Measurements from ENCODE around the gene HYOU1.
"Not testable (repeated sequence)": the region's sequence is repeated elsewhere in the genome, so short reads cannot be mapped to it uniquely, and the experiment has no call there.

HYOU1 gene

DNA sequence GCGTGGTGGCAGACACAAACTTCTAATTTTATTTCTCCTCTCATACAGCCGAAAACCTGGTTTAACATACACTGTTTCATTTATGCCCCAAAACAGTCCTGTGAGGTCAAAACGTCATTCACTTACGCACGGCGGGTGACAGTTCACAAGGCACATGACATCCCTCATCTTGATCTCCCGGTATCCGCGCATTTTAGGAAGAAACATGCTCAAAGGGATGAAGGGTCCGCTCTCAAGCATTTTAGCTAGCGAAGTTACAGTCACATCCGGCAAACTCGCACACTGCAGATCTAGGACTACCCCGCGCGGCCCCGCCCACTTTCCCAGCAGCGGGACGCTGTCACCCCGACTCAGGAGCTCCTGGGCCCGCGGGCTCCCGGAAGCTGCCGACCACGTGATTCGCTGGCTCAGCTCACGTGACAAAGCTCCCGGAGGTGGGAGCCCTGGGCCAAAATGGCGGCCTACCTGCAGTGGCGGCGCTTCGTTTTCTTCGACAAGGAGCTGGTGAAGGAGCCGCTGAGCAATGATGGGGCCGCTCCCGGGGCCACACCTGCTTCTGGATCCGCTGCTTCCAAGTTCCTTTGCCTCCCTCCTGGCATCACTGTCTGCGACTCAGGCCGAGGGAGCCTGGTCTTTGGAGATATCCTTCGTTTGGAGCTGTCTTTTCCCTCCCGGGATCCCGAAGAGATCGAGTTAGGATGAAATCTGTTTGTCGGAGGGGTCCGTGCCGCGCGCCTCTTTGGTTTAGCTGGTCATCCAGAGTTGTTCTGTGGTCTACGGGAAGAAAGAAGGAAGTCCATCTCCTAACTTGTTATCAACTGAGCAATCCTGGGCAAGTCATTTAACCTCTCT lies 10.6 kb upstream of the HYOU1 start, which contains the start of gene VPS11:
VPS11 (plus strand) TSS at position 448 of the 852 bp plus-strand sequence; CDS start at position 454, 6 bp downstream.
- in situ Hi-C loops (cut with MboI; ENCODE audit: low sequenced_read_pairs, unreplicated experiment), result no loop called here
- TF ChIP-seq, protein P1, sequence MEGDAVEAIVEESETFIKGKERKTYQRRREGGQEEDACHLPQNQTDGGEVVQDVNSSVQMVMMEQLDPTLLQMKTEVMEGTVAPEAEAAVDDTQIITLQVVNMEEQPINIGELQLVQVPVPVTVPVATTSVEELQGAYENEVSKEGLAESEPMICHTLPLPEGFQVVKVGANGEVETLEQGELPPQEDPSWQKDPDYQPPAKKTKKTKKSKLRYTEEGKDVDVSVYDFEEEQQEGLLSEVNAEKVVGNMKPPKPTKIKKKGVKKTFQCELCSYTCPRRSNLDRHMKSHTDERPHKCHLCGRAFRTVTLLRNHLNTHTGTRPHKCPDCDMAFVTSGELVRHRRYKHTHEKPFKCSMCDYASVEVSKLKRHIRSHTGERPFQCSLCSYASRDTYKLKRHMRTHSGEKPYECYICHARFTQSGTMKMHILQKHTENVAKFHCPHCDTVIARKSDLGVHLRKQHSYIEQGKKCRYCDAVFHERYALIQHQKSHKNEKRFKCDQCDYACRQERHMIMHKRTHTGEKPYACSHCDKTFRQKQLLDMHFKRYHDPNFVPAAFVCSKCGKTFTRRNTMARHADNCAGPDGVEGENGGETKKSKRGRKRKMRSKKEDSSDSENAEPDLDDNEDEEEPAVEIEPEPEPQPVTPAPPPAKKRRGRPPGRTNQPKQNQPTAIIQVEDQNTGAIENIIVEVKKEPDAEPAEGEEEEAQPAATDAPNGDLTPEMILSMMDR (IDR thresholded peaks at IDR 0.05; ENCODE audit: borderline replicate concordance, control extremely low read depth, extremely low read depth, insufficient read depth, missing control alignments), result no peak
- DNase-seq (ENCODE audit: low spot score), result peak; percentile 99

- in situ Hi-C loops (cut with MboI; ENCODE audit: low sequenced_read_pairs, unreplicated experiment), result no loop called here
- peak; percentile 58 for DNase-seq (ENCODE audit: low spot score)
- TF ChIP-seq, protein P1 (IDR thresholded peaks at IDR 0.05; ENCODE audit: borderline replicate concordance, control extremely low read depth, extremely low read depth, insufficient read depth, missing control alignments), result peak; percentile 57
Observed at GRCh38 chr11:119065369-119065768, 8.4 kb upstream of the HYOU1 start.

GRCh38 chr11:119062779-119063178 lies 5.8 kb upstream of the HYOU1 start:
- TF ChIP-seq, protein P1 (IDR thresholded peaks at IDR 0.05; ENCODE audit: borderline replicate concordance, control extremely low read depth, extremely low read depth, insufficient read depth, missing control alignments), result no peak
- in situ Hi-C loops (cut with MboI; ENCODE audit: low sequenced_read_pairs, unreplicated experiment), result no loop called here
- DNase-seq (ENCODE audit: low spot score), result no peak

DNA sequence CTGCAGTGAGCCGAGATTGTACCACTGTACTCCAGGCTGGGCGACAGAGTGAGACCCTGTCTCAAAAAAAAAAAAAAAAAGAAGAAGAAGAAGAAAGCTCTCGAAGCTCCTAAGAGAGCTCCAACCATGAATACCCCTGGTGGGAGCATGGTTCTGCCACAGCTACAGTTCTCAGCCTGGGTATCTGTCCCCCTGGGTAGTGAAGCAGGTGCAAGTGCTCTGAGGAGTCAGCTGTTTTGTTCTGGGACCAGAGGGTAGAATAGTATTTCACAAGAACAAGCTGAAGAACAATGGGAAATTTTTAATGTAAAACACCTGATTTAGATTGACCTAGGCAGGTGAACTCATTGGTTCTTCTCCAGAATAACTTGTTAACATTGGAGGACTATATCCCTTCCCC lies 4.3 kb upstream of the HYOU1 start:
- DNase-seq (ENCODE audit: low spot score), result no peak
- TF ChIP-seq, protein P1 (IDR thresholded peaks at IDR 0.05; ENCODE audit: borderline replicate concordance, control extremely low read depth, extremely low read depth, insufficient read depth, missing control alignments), result no peak
- in situ Hi-C loops (cut with MboI; ENCODE audit: low sequenced_read_pairs, unreplicated experiment), result no loop called here

DNA sequence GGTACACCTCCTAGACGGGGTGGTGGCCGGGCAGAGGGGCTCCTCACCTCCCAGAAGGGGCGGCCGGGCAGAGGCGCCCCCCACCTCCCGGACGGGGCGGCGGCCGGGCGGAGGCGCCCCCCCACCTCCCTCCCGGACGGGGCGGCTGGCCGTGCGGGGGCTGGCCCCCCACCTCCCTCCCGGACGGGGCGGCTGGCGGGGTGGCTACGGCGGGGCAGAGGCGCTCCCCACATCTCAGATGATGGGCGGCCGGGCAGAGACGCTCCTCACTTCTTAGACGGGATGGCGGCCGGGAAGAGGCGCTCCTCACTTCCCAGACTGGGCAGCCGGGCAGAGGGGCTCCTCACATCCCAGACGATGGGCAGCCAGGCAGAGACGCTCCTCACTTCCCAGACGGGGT lies 2.1 kb upstream of the HYOU1 start:
- DNase-seq (ENCODE audit: low spot score); in situ Hi-C loops (cut with MboI; ENCODE audit: low sequenced_read_pairs, unreplicated experiment): not testable (repeated sequence)

GRCh38 chr11:119056421-119056999 lies 495 bp downstream of the HYOU1 start:
- TF ChIP-seq, protein P1 (IDR thresholded peaks at IDR 0.05; ENCODE audit: borderline replicate concordance, control extremely low read depth, extremely low read depth, insufficient read depth, missing control alignments), result no peak
- DNase-seq (ENCODE audit: low spot score), result peak; percentile 59
- in situ Hi-C loops (cut with MboI; ENCODE audit: low sequenced_read_pairs, unreplicated experiment), result no loop called here

GRCh38 chr11:119055901-119056300 lies 1.1 kb downstream of the HYOU1 start:
- TF ChIP-seq, protein P1 (IDR thresholded peaks at IDR 0.05; ENCODE audit: borderline replicate concordance, control extremely low read depth, extremely low read depth, insufficient read depth, missing control alignments), result no peak
- DNase-seq (ENCODE audit: low spot score), result no peak
- in situ Hi-C loops (cut with MboI; ENCODE audit: low sequenced_read_pairs, unreplicated experiment), result no loop called here
